Hepatic stellate cell (primary cell): ENCODE measurements around the gene RGSL1.
"Not testable (repeated sequence)": the region's sequence is repeated elsewhere in the genome, so short reads cannot be mapped to it uniquely, and the experiment has no call there.

Source experiments
- DNase-seq: peaks from one replicate; pipeline ENCODE4 v3.0.0; 2011; ENCODE audit warnings: low spot score

The RGSL1 gene

GRCh38 chr1:182446033-182446669 is 3.8 kb upstream of the RGSL1 start:
- DNase-seq, result peak; percentile 54

DNA sequence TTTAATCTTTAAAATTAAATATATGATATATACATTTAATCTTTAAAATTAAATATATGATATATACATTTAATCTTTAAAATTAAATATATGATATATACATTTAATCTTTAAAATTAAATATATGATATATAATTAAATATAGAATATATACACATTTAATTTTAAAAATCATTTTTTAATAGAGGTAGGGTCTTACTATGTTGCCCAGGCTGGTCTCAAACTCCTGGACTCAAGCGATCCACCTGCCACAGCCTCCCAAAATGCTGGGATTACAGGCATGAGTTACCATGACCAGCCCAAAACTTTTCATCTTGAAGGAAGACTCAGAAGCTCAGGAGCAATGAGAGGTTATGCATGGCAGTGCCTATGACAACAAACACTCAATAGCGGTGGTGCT is 2.8 kb upstream of the RGSL1 start:
- DNase-seq, result not testable (repeated sequence)

GRCh38 chr1:182447660-182448059 is 2.3 kb upstream of the RGSL1 start:
- DNase-seq, result no peak

GRCh38 chr1:182453631-182454030 is 3.7 kb downstream of the RGSL1 start:
- no peak for DNase-seq

- DNase-seq, result no peak
Measured at GRCh38 chr1:182457844-182458243, 7.9 kb downstream of the RGSL1 start.

DNA sequence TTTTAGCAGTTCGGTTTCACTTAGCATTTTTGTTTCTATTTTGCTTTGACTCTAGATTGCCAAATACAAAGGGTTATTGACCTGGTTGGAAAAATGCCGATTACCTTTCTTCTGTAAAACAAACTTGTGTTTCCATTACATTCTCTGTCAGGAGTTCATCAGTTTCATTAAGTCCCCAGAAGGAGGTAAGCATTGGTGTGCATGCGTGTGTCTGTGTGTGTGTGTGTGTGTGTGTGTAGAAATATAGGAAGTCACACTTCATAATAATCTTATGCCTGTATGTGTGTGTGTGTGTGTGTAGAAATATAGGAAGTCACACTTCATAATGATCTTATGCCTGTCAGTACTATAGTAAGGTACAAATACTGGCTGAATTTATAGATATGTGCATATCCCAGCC is 10.0 kb downstream of the RGSL1 start:
- DNase-seq, result no peak

- no peak for DNase-seq
Measured at GRCh38 chr1:182460550-182460951, 10.6 kb downstream of the RGSL1 start.

DNA sequence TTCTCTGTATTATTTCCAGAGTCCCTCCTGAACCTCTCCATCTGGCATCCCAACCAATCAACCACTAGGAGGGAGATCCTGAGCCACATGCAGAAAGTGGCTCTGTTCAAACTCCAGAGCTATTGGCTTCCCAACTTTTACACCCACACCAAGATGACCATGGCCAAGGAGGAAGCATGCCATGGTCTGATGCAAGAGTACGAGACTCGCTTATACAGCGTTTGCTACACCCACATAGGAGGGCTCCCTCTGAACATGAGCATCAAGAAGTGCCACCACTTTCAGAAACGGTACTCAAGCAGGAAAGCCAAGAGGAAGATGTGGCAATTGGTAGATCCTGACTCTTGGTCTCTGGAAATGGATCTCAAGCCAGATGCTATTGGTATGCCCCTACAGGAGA is 23.6 kb downstream of the RGSL1 start:
- DNase-seq, result no peak

DNA sequence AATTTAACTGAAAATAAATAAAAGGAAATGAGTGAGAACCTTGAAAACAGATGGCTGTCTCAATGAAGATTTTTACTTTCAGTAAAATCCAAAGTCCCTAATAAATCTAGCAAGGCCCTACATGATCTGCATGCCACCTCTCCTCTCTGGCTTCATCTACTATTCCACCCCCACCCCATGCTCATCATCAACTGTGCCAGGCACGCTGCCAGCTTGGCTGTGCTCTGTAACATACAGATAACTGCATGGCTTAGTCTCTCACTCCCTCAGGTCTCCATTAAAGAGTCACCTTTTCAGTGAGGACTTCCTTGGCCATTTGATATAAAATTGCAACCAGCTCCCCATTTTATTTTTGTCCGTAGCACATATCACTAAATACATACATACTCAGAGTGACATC is 26.7 kb downstream of the RGSL1 start:
- DNase-seq, result no peak

GRCh38 chr1:182478238-182478637 is 28.3 kb downstream of the RGSL1 start:
- no peak for DNase-seq

DNA sequence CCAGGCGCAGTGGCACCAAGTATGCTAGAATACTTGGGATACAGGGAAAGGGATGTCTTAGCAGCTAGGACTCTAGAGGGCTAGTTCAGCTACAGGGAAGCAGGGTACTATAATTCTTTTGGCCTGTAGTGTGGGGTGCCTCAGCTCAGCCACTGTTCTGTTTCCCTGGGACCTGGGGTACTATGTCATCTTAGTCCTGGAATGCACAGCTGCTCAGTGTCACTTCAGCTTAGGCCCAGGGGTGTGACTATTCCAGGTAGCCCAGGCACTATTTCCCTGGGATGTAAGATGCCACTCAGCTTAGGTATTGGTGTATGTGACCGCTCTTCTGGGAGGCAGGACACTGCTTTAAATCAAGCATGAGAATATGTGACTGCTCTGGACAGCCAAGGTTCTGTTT is 34.1 kb downstream of the RGSL1 start:
- DNase-seq, result no peak

GRCh38 chr1:182484531-182485257 is 34.7 kb downstream of the RGSL1 start:
- no peak for DNase-seq

GRCh38 chr1:182485861-182486260 is 35.9 kb downstream of the RGSL1 start:
- DNase-seq, result no peak

DNA sequence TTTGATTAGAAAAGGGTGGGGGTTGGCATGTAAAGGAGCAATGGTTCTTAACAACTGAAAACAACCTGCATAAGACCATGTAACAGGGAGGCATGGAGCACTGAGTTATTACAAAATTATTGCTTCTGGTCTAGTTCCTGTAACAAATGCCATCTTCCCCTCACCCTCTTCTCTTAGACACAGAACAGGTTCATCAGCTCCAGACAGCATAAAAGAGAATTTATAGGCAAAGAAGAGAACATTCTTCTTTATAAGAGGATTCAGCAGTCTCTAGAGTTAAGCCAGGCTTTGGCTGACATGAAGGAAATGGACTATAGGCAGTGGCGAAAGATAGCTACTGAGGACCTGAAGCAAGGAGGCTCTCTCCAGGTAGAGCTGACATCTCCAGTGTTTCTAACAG is 38.9 kb downstream of the RGSL1 start:
- no peak for DNase-seq

GRCh38 chr1:182493063-182493462 is 43.1 kb downstream of the RGSL1 start:
- no peak for DNase-seq

GRCh38 chr1:182495002-182495401 is 45.1 kb downstream of the RGSL1 start:
- DNase-seq, result no peak

DNA sequence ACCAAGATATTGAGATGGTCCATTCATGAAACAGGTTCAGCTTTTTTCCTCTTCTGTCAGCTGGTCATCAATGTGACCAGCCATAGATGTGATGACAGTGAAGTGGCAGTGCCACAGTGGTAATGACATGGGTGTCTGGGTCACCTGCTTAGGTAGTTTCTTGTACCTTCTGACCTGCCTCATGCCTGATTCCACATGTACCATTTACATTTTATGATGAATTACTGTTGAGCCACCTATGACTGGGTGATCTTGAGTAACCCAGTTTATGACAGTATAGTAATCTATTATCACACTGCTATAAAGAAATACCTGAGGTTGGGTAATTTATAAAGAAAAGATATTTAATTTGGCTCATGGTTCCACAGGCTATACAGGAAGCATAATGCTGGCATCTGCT is 45.7 kb downstream of the RGSL1 start:
- DNase-seq, result no peak

GRCh38 chr1:182507685-182508084 is 57.7 kb downstream of the RGSL1 start:
- DNase-seq, result no peak

GRCh38 chr1:182515556-182515955 is 65.6 kb downstream of the RGSL1 start:
- DNase-seq, result no peak

DNA sequence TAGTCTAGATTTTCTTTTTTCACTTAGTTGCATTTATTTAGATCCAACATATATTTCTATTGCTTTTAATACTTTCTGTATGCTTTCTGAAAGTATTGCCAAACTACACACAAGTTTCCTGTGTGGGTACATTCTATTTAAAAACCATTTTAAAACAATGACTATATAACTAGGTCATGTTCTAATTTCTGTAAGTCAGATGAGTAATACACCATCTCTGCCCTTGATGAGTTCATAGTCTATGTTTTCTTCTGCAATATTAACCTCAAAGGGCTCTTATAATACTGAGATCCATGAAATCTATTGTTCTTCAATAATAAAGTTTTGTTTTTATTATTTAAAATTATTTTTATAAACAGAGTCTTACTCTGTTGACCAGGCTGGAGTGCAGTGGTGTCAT is 70.8 kb downstream of the RGSL1 start:
- peak; percentile 4 for DNase-seq

DNA sequence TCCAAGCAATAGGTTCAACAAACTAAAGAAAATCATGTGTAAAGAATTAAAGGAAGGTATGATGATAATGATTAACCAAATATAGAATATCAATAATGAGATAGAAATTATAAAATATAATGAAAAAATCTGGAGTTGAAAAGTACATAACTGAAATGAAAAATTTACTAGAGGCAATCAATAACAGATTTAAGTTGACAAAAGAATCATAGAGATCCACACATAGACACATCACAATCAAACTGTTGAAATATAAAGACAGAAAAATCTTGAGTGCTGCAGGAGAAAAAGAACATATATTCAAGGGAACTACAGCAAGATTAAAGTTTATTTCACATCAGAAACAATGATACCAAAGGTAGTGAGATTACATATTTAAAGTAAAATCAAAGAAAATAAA is 75.4 kb downstream of the RGSL1 start:
- DNase-seq, result no peak

GRCh38 chr1:182527680-182528079 is 77.7 kb downstream of the RGSL1 start:
- DNase-seq, result no peak

- not testable (repeated sequence) for DNase-seq
Measured at GRCh38 chr1:182528206-182528605, 78.3 kb downstream of the RGSL1 start.

- DNase-seq, result no peak
Measured at GRCh38 chr1:182533896-182534295, 84.0 kb downstream of the RGSL1 start.
